ENCODE data around the gene SYTL5. TPM values are rescaled to one million over a fixed set of nuclear protein-coding genes. Genes with fewer than 3 reads are reported as not detected.

Gene SYTL5
- total RNA-seq, 6 experiments from 2014 or later = 1.1 to 2.9 (median 2.4) TPM

GRCh38 chrX:37997096-37997495 is 9.3 kb upstream of the SYTL5 start:
- Histone ChIP-seq H3K36me3 (no peaks in the 10 kb centered on the region), H3K4me3 (no peak overlapping the region), H3K9me3 (no peaks in the 10 kb centered on the region), H3K27me3 (no peaks in the 10 kb centered on the region), H3K27ac (no peak overlapping the region), H3K4me1 (no peaks in the 10 kb centered on the region)
- intact Hi-C loops (cut with DNase I) = no loop called here
- TF ChIP-seq POLR2A (IDR thresholded peaks at IDR 0.05) (no peak), CTCF (IDR thresholded peaks at IDR 0.05) (no peak)
- no peak for DNase-seq
- no peak for ATAC-seq
- 78% methylated on average over 2 of the region's 8 CpGs for WGBS (ENCODE audit: insufficient coverage, low coverage, low lambda C conversion rate, missing lambda C conversion rate)

GRCh38 chrX:37998586-37999262 is 7.6 kb upstream of the SYTL5 start:
- no peaks in the 10 kb centered on the region for H3K4me1 ChIP-seq
- intact Hi-C loops (cut with DNase I) = no loop called here
- H3K9me3 ChIP-seq = no peaks in the 10 kb centered on the region
- H3K36me3 ChIP-seq = no peaks in the 10 kb centered on the region
- ATAC-seq (no peak), DNase-seq (no peak)
- no peak overlapping the region for H3K4me3 ChIP-seq
- no peaks in the 10 kb centered on the region for H3K27me3 ChIP-seq
- no peak overlapping the region for H3K27ac ChIP-seq
- TF ChIP-seq CTCF (IDR thresholded peaks at IDR 0.05) (no peak), POLR2A (IDR thresholded peaks at IDR 0.05) (no peak)
- 46% methylated on average over 4 of the region's 7 CpGs for WGBS (ENCODE audit: insufficient coverage, low coverage, low lambda C conversion rate, missing lambda C conversion rate)

GRCh38 chrX:38000706-38001105 is 5.6 kb upstream of the SYTL5 start:
- H3K4me3 ChIP-seq = no peak overlapping the region
- H3K27me3 ChIP-seq = no peaks in the 10 kb centered on the region
- no peak for ATAC-seq
- no peaks in the 10 kb centered on the region for H3K36me3 ChIP-seq
- peak in 1 of 3 donors; percentile 44 for DNase-seq
- H3K27ac ChIP-seq = no peak overlapping the region
- H3K9me3 ChIP-seq = no peaks in the 10 kb centered on the region
- no peaks in the 10 kb centered on the region for H3K4me1 ChIP-seq
- TF ChIP-seq CTCF (IDR thresholded peaks at IDR 0.05) = no peak
- no peak for TF ChIP-seq POLR2A (IDR thresholded peaks at IDR 0.05)
- 64% methylated on average over 10 of the region's 17 CpGs for WGBS (ENCODE audit: insufficient coverage, low coverage, low lambda C conversion rate, missing lambda C conversion rate)
- intact Hi-C loops (cut with DNase I) = no loop called here

- Histone ChIP-seq H3K4me1 (no peaks in the 10 kb centered on the region), H3K27me3 (no peaks in the 10 kb centered on the region), H3K36me3 (no peaks in the 10 kb centered on the region), H3K9me3 (no peaks in the 10 kb centered on the region), H3K27ac (no peak overlapping the region), H3K4me3 (no peak overlapping the region)
- ATAC-seq (peak in 3 of 4 donors; percentile 36 to 45 (median 42)), DNase-seq (no peak)
- intact Hi-C loops (cut with DNase I) = no loop called here
- whole genome bisulfite sequencing (ENCODE audit: insufficient coverage, low coverage, low lambda C conversion rate, missing lambda C conversion rate) = 45% methylated on average over 3 of the region's 3 CpGs
- TF ChIP-seq POLR2A (IDR thresholded peaks at IDR 0.05) (no peak), CTCF (IDR thresholded peaks at IDR 0.05) (no peak)
Measured at GRCh38 chrX:38004046-38004445, 2.3 kb upstream of the SYTL5 start.

- DNase-seq (no peak), ATAC-seq (no peak)
- Histone ChIP-seq H3K27ac (no peak overlapping the region), H3K27me3 (no peaks in the 10 kb centered on the region), H3K36me3 (no peaks in the 10 kb centered on the region), H3K9me3 (no peaks in the 10 kb centered on the region), H3K4me1 (no peaks in the 10 kb centered on the region), H3K4me3 (no peak overlapping the region)
- intact Hi-C loops (cut with DNase I) = no loop called here
- TF ChIP-seq POLR2A (IDR thresholded peaks at IDR 0.05) (no peak), CTCF (IDR thresholded peaks at IDR 0.05) (no peak)
Measured at GRCh38 chrX:38006778-38007177, 425 bp downstream of the SYTL5 start.
